Measurements from ENCODE around the gene MAP2K5. TPM values are rescaled to one million over a fixed set of nuclear protein-coding genes. Genes with fewer than 3 reads are reported as not detected.

Gene MAP2K5
- total RNA-seq, 1 donor from 2014 or later: 26.1 TPM

- H3K36me3 Mint-ChIP-seq (ENCODE audit: unreplicated experiment): peaks cover 9% of the 10 kb centered on the region
- TF ChIP-seq, protein P1, sequence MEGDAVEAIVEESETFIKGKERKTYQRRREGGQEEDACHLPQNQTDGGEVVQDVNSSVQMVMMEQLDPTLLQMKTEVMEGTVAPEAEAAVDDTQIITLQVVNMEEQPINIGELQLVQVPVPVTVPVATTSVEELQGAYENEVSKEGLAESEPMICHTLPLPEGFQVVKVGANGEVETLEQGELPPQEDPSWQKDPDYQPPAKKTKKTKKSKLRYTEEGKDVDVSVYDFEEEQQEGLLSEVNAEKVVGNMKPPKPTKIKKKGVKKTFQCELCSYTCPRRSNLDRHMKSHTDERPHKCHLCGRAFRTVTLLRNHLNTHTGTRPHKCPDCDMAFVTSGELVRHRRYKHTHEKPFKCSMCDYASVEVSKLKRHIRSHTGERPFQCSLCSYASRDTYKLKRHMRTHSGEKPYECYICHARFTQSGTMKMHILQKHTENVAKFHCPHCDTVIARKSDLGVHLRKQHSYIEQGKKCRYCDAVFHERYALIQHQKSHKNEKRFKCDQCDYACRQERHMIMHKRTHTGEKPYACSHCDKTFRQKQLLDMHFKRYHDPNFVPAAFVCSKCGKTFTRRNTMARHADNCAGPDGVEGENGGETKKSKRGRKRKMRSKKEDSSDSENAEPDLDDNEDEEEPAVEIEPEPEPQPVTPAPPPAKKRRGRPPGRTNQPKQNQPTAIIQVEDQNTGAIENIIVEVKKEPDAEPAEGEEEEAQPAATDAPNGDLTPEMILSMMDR (IDR thresholded peaks at IDR 0.05): no peak
- no peak overlapping the region for H3K27ac Mint-ChIP-seq (ENCODE audit: unreplicated experiment)
- no peaks in the 10 kb centered on the region for H3K4me1 Mint-ChIP-seq (ENCODE audit: unreplicated experiment)
- H3K4me3 Mint-ChIP-seq (ENCODE audit: unreplicated experiment): no peak overlapping the region
- no peaks in the 10 kb centered on the region for H3K9me3 Mint-ChIP-seq (ENCODE audit: unreplicated experiment)
- H3K27me3 Mint-ChIP-seq (ENCODE audit: unreplicated experiment): no peaks in the 10 kb centered on the region
- DNase-seq (ENCODE audit: extremely low spot score, unreplicated experiment): no peak
Observed at GRCh38 chr15:67769497-67770357, 227.2 kb downstream of the MAP2K5 start.

DNA sequence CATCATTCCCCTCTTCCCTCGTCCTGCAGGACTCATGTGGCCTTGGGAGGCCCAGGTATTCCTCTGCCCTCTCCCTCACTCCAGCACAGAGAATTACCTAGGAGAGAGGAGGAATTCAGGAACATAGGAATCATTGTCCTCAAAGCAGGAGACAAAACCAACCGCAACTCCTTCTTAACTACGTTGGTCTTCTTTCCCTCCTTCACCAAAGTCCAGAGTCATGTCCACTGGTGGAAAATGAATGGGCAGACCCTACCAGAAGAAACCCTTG, 227.8 kb downstream of the MAP2K5 start:
- no peak for DNase-seq (ENCODE audit: extremely low spot score, unreplicated experiment)
- no peaks in the 10 kb centered on the region for H3K27me3 Mint-ChIP-seq (ENCODE audit: unreplicated experiment)
- TF ChIP-seq, protein P1 (IDR thresholded peaks at IDR 0.05): no peak
- H3K4me3 Mint-ChIP-seq (ENCODE audit: unreplicated experiment): no peak overlapping the region
- H3K4me1 Mint-ChIP-seq (ENCODE audit: unreplicated experiment): no peaks in the 10 kb centered on the region
- no peaks in the 10 kb centered on the region for H3K9me3 Mint-ChIP-seq (ENCODE audit: unreplicated experiment)
- H3K36me3 Mint-ChIP-seq (ENCODE audit: unreplicated experiment): peaks cover 8% of the 10 kb centered on the region
- H3K27ac Mint-ChIP-seq (ENCODE audit: unreplicated experiment): no peak overlapping the region

DNA sequence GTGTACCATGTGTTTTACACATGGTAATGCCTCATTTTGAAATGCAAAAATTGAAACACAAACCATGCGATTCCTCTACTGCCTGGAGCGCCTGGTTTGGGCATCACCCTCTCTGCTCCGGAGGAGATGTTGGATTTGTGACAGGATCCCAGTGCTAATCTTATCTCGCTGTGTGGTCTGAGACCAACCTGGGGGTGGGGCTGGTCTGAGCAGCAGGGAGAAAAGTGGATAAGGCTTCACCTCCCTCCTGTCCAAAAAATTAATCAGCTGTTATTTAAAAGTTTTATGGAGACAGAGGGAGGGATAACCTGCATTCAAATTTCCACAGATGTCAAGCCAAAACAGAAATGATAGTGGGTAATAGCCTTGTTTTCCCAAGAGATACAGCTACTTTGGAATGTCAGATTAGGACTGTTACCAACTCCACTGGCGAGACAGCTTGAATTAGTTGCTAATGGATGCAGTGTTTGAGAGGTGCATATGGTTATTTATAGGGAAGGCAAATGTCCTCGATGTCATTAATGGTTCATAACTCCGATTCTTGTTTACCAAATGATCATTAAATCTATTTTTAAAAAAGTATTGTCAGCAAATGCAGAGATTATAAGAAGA, 228.8 kb downstream of the MAP2K5 start:
- TF ChIP-seq, protein P1 (IDR thresholded peaks at IDR 0.05): no peak
- no peaks in the 10 kb centered on the region for H3K9me3 Mint-ChIP-seq (ENCODE audit: unreplicated experiment)
- peaks cover 11% of the 10 kb centered on the region for H3K36me3 Mint-ChIP-seq (ENCODE audit: unreplicated experiment)
- DNase-seq (ENCODE audit: extremely low spot score, unreplicated experiment): no peak
- H3K27ac Mint-ChIP-seq (ENCODE audit: unreplicated experiment): no peak overlapping the region
- no peak overlapping the region for H3K4me3 Mint-ChIP-seq (ENCODE audit: unreplicated experiment)
- H3K4me1 Mint-ChIP-seq (ENCODE audit: unreplicated experiment): no peaks in the 10 kb centered on the region
- no peaks in the 10 kb centered on the region for H3K27me3 Mint-ChIP-seq (ENCODE audit: unreplicated experiment)

DNA sequence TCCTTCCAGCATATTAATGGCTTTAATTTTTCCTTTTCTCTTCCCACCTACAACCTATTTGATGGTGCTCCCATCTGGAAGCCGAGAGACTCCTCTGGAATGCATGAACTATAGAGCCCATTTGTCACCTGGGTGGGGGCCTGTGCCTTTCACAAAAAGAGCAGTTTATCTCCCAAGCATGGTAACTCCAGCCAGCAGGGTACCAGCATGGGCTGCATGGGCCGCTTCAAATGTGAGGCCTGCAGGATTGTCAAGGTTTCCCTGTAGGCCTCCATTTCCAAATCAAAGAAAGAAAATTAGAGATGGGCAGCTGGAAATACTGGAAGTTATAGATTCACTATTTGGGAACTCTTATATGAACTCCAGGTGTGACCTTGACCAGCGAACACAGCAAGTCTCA, 232.1 kb downstream of the MAP2K5 start:
- H3K9me3 Mint-ChIP-seq (ENCODE audit: unreplicated experiment): no peaks in the 10 kb centered on the region
- H3K4me3 Mint-ChIP-seq (ENCODE audit: unreplicated experiment): no peak overlapping the region
- peaks cover 5% of the 10 kb centered on the region for H3K36me3 Mint-ChIP-seq (ENCODE audit: unreplicated experiment)

GRCh38 chr15:67775250-67775649, 232.7 kb downstream of the MAP2K5 start:
- no peak for DNase-seq (ENCODE audit: extremely low spot score, unreplicated experiment)
- Mint-ChIP-seq H3K27me3 (ENCODE audit: unreplicated experiment) (no peaks in the 10 kb centered on the region), H3K27ac (ENCODE audit: unreplicated experiment) (no peak overlapping the region), H3K9me3 (ENCODE audit: unreplicated experiment) (no peaks in the 10 kb centered on the region), H3K4me1 (ENCODE audit: unreplicated experiment) (no peaks in the 10 kb centered on the region), H3K4me3 (ENCODE audit: unreplicated experiment) (no peak overlapping the region), H3K36me3 (ENCODE audit: unreplicated experiment) (peaks cover 4% of the 10 kb centered on the region)
- TF ChIP-seq, protein P1 (IDR thresholded peaks at IDR 0.05): no peak

More for the DNA sequence above, 232.1 kb downstream of the MAP2K5 start:
- Mint-ChIP-seq H3K27ac (ENCODE audit: unreplicated experiment) (no peak overlapping the region), H3K4me1 (ENCODE audit: unreplicated experiment) (no peaks in the 10 kb centered on the region), H3K27me3 (ENCODE audit: unreplicated experiment) (no peaks in the 10 kb centered on the region)
- TF ChIP-seq, protein P1 (IDR thresholded peaks at IDR 0.05): no peak
- no peak for DNase-seq (ENCODE audit: extremely low spot score, unreplicated experiment)

Data from osteocyte (in vitro differentiated cells).